Stimulated activated CD8-positive, alpha-beta memory T cell treated with anti-CD3 and anti-CD28 coated beads, Interleukin-12 subunit alpha, Interleukin-12 subunit beta, amount 100 ng/mL, for 24 hours (primary cell): ENCODE results near the gene MYO1H.
"Not testable (repeated sequence)": the region's sequence is repeated elsewhere in the genome, so short reads cannot be mapped to it uniquely, and the experiment has no call there.

Source experiments
- DNase-seq: peaks from one replicate; pipeline ENCODE4 v3.0.0-alpha.2; 2020; ENCODE audit errors: extremely low read depth

Gene MYO1H

GRCh38 chr12:109469517-109469916, 121.8 kb downstream of the MYO1H start:
- DNase-seq = no peak

- DNase-seq = no peak
These were observed 125.3 kb downstream of the MYO1H start for GRCh38 chr12:109473006-109473405.

GRCh38 chr12:109473526-109474270, 126.0 kb downstream of the MYO1H start:
- not testable (repeated sequence) for DNase-seq

GRCh38 chr12:109475121-109475520, 127.4 kb downstream of the MYO1H start:
- no peak for DNase-seq

GRCh38 chr12:109475993-109476806, 128.5 kb downstream of the MYO1H start:
- DNase-seq = no peak

- no peak for DNase-seq
These were observed 129.1 kb downstream of the MYO1H start for GRCh38 chr12:109476807-109477184.

GRCh38 chr12:109477185-109477962, 129.7 kb downstream of the MYO1H start, which contains the start of the genes KCTD10 and UBE3B:
Gene KCTD10 (minus strand): TSS chr12:109477300. CDS start chr12:109477262, 38 bp downstream.
Gene UBE3B (plus strand): TSS chr12:109477634. CDS start chr12:109483552, 5,918 bp downstream.
- peak; percentile 57 for DNase-seq

GRCh38 chr12:109477963-109478315, 130.2 kb downstream of the MYO1H start:
- no peak for DNase-seq

- no peak for DNase-seq
These were observed 132.1 kb downstream of the MYO1H start for GRCh38 chr12:109479761-109480160.

GRCh38 chr12:109480356-109480755, 132.7 kb downstream of the MYO1H start:
- DNase-seq = no peak

- no peak for DNase-seq
These were observed 134.2 kb downstream of the MYO1H start for GRCh38 chr12:109481863-109482262.

GRCh38 chr12:109482491-109482890, 134.8 kb downstream of the MYO1H start:
- no peak for DNase-seq

GRCh38 chr12:109482894-109483293, 135.2 kb downstream of the MYO1H start:
- DNase-seq = no peak

GRCh38 chr12:109483346-109483745, 135.6 kb downstream of the MYO1H start:
- no peak for DNase-seq

- no peak for DNase-seq
These were observed 137.5 kb downstream of the MYO1H start for GRCh38 chr12:109485201-109485600.

- DNase-seq = no peak
These were observed 139.7 kb downstream of the MYO1H start for GRCh38 chr12:109487181-109488050.

GRCh38 chr12:109488051-109488665, 140.5 kb downstream of the MYO1H start:
- no peak for DNase-seq

- DNase-seq = no peak
These were observed 141.6 kb downstream of the MYO1H start for GRCh38 chr12:109489016-109489954.

GRCh38 chr12:109489955-109490565, 142.4 kb downstream of the MYO1H start:
- no peak for DNase-seq
